ENCODE results near the gene ARID2.

GRCh38 chr12:45939759-45940158 is 210.3 kb downstream of the ARID2 start:
- TF ChIP-seq CTCF (IDR thresholded peaks at IDR 0.05) (no peak), ZFX (IDR thresholded peaks at IDR 0.05; ENCODE audit: borderline replicate concordance) (no peak)

All from 22Rv1 (cell line).